ENCODE measurements around the gene KRTAP10-9. TPM values are rescaled to one million over a fixed set of nuclear protein-coding genes. Genes with fewer than 3 reads are reported as not detected.
"Not testable (repeated sequence)": the region's sequence is repeated elsewhere in the genome, so short reads cannot be mapped to it uniquely, and the experiment has no call there.

Gene KRTAP10-9
- polyA plus RNA-seq, 1 of the 3 experiments (the other 2 are of a cell fraction) = not detected

DNA sequence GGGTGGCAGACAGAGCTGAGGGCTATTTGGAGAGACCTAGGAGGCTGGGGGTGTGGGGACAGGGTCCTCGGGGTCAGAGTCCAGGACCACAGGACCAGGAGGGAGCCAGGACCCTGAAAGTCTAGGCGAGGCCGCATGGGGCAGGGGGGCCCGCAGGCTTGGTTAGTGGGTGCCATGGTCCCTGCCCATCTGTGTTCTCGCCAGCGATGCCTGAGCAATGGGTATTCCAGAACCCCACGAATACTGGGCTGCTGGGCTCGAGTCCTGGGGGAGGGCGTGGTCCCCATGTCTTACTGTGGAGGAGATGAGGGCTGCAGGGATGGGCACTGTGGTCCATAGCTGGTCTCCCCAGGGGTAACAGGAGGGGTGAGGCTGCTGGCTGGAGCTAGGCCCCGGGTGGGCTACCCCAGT is 36.6 kb upstream of the KRTAP10-9 start:
- Histone ChIP-seq H3K27me3 (ENCODE audit: insufficient read depth) (peaks cover 8% of the 10 kb centered on the region), H3K36me3 (replicated peaks in 1 of 2; ENCODE audit: control insufficient read depth in 1 of 2, insufficient read depth in 2 of 2, low read length in 1 of 2) (no peaks in the 10 kb centered on the region), H3K9me3 (no peaks in the 10 kb centered on the region), H3F3A (replicated peaks; ENCODE audit: insufficient read depth) (no peaks in the 10 kb centered on the region), H3K27ac (ENCODE audit: low read depth in 2 of 2, low read length in 1 of 2) (no peak overlapping the region), H3K4me1 (ENCODE audit: control insufficient read depth in 1 of 2, insufficient read depth in 2 of 2, low read depth in 1 of 2, low read length in 1 of 2) (peaks cover 0 to 2% of the 10 kb centered on the region in 2 experiments; a peak in 1 of 4 replicates), H3K4me3 (ENCODE audit: low read depth in 2 of 2, low read length in 1 of 2) (no peak overlapping the region), H3K9ac (no peak overlapping the region), H3K9me2 (no peaks in the 10 kb centered on the region), H2AFZ (ENCODE audit: low read depth) (no peak overlapping the region), H3K4me2 (no peak overlapping the region), H4K20me1 (ENCODE audit: insufficient read depth) (no peaks in the 10 kb centered on the region), H3K79me2 (ENCODE audit: insufficient read depth) (no peaks in the 10 kb centered on the region)
- TF ChIP-seq, protein P1, sequence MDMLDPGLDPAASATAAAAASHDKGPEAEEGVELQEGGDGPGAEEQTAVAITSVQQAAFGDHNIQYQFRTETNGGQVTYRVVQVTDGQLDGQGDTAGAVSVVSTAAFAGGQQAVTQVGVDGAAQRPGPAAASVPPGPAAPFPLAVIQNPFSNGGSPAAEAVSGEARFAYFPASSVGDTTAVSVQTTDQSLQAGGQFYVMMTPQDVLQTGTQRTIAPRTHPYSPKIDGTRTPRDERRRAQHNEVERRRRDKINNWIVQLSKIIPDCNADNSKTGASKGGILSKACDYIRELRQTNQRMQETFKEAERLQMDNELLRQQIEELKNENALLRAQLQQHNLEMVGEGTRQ (IDR thresholded peaks at IDR 0.05; ENCODE audit: borderline replicate concordance, low read depth, low read length) = no peak
- TF ChIP-seq TCF12 (IDR thresholded peaks at IDR 0.05) = no peak
- no peak for TF ChIP-seq SIN3A (IDR thresholded peaks at IDR 0.05; ENCODE audit: borderline replicate concordance, low read depth, low read length)
- TF ChIP-seq REST (IDR thresholded peaks at IDR 0.05; ENCODE audit: low read depth, low read length) = no peak
- TF ChIP-seq RXRA (IDR thresholded peaks at IDR 0.05; ENCODE audit: borderline replicate concordance, low read depth) = no peak
- TF ChIP-seq RCOR1 (IDR thresholded peaks at IDR 0.05; ENCODE audit: low read length) = no peak
- TF ChIP-seq, protein P2, sequence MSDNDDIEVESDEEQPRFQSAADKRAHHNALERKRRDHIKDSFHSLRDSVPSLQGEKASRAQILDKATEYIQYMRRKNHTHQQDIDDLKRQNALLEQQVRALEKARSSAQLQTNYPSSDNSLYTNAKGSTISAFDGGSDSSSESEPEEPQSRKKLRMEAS (IDR thresholded peaks at IDR 0.05; ENCODE audit: low read depth) = no peak
- no peak for TF ChIP-seq POLR2AphosphoS5 (IDR thresholded peaks at IDR 0.05; ENCODE audit: low read depth, low read length)
- no peak for TF ChIP-seq NRF1 (IDR thresholded peaks at IDR 0.05; ENCODE audit: low read depth, low read length)
- TF ChIP-seq NFIC (IDR thresholded peaks at IDR 0.05; ENCODE audit: borderline replicate concordance) = no peak
- no peak for TF ChIP-seq ELF1 (IDR thresholded peaks at IDR 0.05)
- TF ChIP-seq CHD2 (IDR thresholded peaks at IDR 0.05; ENCODE audit: low read length, partially characterized antibody) = no peak
- TF ChIP-seq EZH2phosphoT487 (IDR thresholded peaks at IDR 0.05; ENCODE audit: borderline replicate concordance, low read depth) = no peak
- no peak for TF ChIP-seq SMC3 (IDR thresholded peaks at IDR 0.05; ENCODE audit: low read depth, low read length)
- TF ChIP-seq FOXJ3 (CRISPR knock-in tag; IDR thresholded peaks at IDR 0.05) = no peak
- no peak for TF ChIP-seq ZBTB33 (IDR thresholded peaks at IDR 0.05; ENCODE audit: borderline replicate concordance, low read depth)
- no peak for TF ChIP-seq MXI1 (IDR thresholded peaks at IDR 0.05; ENCODE audit: low read depth, low read length)
- TF ChIP-seq, protein P3, sequence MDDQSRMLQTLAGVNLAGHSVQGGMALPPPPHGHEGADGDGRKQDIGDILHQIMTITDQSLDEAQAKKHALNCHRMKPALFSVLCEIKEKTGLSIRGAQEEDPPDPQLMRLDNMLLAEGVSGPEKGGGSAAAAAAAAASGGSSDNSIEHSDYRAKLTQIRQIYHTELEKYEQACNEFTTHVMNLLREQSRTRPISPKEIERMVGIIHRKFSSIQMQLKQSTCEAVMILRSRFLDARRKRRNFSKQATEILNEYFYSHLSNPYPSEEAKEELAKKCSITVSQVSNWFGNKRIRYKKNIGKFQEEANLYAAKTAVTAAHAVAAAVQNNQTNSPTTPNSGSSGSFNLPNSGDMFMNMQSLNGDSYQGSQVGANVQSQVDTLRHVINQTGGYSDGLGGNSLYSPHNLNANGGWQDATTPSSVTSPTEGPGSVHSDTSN (IDR thresholded peaks at IDR 0.05) = no peak
- POLR2A ChIA-PET = no interaction called here
- 41% methylated on average over 4 of the region's 10 CpGs for WGBS (ENCODE audit: low lambda C conversion rate)
- DNase-seq = no peak
- CTCF ChIA-PET = no interaction called here

DNA sequence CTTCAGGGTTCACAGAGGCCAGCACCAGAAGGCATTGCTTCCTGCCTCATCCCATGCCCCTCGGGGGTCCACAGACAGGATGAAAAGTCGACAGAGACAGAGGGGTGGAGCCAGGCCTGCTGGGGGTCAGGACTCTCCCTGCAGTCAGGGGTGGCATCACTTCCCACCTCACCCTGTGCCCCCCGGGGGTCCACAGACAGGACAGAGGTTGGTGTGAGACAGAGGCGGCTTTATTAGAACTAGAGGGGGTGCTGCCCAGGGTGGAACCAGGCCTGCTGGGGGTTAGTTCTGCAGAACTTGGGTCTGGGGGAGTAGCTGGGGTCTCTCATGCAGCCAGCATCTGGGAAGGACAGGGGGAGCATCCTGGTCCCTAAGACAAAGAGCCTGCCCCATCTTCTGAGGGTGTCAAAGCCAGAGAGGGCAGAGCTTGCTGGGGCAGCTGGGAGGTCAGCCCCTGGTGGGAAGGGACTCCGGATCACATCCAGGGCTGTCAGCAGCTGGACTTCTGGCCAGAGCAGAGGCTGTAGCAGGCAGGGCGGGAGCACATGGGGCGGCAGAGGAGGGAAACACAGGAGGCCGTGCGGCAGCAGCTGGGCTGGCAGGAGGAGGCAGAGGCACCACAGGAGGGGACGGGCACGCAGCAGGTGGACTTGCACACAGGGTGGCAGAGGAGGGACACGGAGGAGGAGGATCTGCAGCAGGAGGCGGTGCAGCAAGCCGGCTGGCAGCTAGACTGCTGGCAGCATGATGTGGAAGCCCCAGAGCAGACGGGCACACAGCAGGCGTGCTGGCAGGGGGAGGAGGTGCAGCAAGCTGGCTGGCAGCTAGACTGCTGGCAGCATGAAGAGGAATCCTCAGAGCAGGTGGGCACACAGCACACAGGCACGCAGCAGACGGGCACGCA is 35.7 kb upstream of the KRTAP10-9 start:
- 22% methylated on average over 12 of the region's 19 CpGs for WGBS (ENCODE audit: low lambda C conversion rate)
- H3K4me3 ChIP-seq (ENCODE audit: low read depth in 2 of 2, low read length in 1 of 2); H3K27ac ChIP-seq (ENCODE audit: low read depth in 2 of 2, low read length in 1 of 2); H4K20me1 ChIP-seq (ENCODE audit: insufficient read depth); H3K9ac ChIP-seq; H2AFZ ChIP-seq (ENCODE audit: low read depth); POLR2A ChIA-PET; H3K36me3 ChIP-seq (replicated peaks in 1 of 2; ENCODE audit: control insufficient read depth in 1 of 2, insufficient read depth in 2 of 2, low read length in 1 of 2); H3K79me2 ChIP-seq (ENCODE audit: insufficient read depth); DNase-seq; H3K4me2 ChIP-seq; H3K9me2 ChIP-seq; H3K9me3 ChIP-seq; H3K27me3 ChIP-seq (ENCODE audit: insufficient read depth); CTCF ChIA-PET; H3F3A ChIP-seq (replicated peaks; ENCODE audit: insufficient read depth); H3K4me1 ChIP-seq (ENCODE audit: control insufficient read depth in 1 of 2, insufficient read depth in 2 of 2, low read depth in 1 of 2, low read length in 1 of 2): not testable (repeated sequence)
